SHP77 treated with DMSO at 0.1 percent for 48 hours (cell line): ENCODE results near the gene GRM4.

Experiments
- DNase-seq: peaks from one replicate; lab custom pipeline; 2025; lab: John Stamatoyannopoulos, UW

Gene GRM4

DNA sequence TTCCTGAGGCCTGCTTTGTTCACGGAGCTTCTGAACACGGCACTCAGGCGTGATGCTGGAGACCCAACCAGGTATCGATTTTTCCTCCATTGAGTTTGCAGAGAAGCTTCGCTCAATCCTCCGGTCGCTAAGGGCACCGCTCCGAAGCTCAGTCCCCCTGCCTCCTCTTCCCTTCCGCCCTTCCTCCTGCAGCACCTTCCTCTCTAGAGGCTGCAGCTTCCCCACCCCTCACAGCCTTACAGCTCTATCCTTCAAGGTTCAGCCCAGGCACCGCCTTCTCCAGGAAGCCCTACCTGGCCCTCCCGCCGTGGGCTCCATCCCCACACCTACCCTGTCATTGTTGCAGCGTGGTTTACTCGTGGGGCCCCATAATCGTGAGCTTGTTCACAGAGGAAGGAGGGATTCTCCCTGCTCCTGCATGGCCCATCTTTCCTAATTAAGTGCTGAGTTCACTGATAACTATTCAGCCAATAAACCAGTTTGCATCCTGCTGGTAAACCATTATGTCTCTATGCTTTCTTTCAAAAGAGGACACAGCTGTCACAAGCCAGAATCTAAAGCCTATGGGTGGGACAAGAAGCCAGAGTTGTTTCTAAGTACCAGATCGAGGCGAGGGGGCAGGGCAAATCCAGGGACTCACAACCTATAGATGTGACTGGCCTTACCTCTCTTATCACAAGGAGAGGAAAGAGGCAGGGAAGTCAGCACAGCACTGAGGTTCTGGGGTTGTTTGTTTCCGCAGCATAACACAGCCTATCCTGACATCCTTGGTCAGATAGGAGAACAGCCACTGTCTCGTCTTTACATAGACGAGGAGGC is 152.0 kb downstream of the GRM4 start:
- no peak for DNase-seq

DNA sequence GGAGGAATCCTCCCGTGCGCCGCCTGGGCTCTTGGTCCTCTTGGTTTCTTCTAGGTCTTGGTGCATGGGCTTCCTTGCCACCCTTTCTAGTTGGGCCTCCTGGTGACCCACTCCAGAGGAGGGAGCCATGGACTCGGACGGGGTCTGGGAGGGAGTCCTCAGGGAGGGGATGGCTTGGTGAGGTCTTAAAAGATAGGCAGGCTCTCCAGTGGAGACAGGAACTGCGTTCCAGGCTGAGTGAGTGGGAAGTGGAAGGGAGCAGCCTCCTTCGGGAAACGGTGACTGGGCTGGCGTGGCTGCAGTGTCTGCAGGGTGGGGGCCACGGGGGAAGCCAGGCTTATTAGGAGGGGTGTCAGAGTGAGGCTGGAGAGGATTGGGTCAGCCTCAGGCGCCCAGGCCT is 152.8 kb downstream of the GRM4 start:
- DNase-seq: no peak

DNA sequence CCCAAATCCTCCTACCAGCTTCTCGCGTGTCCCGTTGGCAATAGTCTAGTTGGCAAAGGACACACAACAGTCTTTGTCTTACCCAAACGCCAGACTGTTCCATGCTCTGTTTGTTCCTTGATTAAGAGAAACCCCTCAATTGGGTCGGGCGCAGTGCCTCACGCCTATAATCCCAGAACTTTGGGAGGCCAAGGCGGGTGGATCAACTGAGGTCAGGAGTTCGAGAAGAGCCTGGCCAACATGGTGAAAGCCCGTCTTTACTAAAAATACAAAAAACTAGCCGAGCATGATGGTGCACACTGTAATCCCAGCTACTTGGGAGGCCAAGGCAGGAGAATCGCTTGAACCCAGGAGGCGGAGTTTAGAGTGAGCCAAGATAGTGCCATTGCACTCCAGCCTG is 153.7 kb downstream of the GRM4 start:
- no peak for DNase-seq

DNA sequence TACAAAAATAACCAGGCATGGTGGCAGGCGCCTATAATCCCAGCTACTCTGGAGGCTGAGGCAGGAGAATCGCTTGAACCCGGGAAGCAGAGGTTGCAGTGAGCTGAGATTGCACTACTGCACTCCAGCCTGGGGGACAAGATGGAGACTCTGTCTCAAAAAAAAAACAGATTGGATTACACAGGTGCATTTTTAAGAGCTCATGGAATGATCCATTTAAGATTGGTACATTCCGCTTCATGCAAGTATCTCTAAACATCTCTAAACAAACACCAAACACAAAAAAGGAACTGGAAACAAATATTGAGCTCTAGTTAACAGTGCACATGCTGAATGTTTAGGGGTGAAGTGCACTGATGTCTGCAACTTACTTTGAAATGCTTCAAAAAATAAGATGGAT is 154.3 kb downstream of the GRM4 start:
- no peak for DNase-seq

DNA sequence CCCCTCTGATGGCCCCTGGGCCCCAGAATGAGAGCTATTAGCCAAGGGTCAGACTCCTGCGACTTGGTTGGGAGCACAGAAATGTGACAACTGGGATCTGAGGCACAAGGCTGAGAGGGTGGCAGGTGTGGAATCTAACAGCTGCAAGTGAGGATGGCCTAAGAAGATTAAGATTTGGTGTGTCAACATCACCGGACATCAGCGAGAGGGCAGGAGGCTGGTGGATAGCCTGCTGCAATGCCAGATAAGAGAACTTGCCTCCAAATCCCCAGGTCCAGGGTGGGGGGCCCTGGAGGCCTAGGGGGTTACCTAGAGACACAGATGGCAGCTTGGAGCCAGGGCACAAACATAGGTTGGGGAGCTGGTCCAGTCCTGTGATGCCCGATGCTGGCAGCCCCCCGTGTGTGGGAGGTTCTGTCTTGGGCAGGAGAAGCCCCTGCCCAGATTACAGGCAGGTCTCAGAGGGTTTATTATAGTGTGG is 155.8 kb downstream of the GRM4 start:
- DNase-seq: no peak

DNA sequence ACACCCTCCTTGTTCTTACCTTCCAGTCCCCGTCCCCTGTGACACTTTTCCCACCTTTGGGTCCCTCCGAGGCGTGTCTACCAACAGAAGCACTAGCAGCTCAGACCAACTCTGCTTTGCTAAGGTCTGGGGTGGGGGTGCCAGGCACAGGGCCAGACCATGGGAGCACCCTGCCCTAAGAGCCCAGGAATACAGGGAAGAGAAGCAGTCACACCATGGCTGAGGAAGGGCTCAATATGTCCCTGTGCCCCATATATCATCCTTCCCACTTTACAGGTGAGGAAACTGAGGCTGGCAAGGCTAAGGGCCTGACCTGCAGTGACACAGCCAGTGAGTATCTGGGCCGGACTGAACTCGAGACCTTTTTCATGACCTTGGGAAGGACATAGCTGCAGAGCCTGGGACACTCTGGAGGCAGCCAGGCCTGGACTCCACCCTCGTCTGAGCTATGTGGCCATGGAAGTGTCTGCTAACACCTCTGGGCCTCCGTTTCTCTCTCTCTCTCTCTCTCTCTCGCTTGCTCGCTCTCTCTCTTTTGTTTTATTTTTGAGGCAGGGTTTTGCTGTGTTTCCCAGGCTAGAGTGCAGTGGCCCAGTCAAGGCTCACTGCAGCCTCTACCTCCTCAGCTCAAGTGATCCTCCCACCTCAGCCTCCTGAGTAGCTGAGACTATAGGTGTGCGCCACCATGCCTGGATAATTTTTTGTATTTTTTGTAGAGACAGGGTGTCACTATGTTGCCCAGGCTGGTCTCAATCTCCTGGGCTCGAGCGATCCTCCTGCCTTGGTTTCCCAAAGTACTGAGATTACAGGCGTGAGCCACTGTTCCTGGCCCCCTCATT is 156.7 kb downstream of the GRM4 start:
- DNase-seq: no peak

DNA sequence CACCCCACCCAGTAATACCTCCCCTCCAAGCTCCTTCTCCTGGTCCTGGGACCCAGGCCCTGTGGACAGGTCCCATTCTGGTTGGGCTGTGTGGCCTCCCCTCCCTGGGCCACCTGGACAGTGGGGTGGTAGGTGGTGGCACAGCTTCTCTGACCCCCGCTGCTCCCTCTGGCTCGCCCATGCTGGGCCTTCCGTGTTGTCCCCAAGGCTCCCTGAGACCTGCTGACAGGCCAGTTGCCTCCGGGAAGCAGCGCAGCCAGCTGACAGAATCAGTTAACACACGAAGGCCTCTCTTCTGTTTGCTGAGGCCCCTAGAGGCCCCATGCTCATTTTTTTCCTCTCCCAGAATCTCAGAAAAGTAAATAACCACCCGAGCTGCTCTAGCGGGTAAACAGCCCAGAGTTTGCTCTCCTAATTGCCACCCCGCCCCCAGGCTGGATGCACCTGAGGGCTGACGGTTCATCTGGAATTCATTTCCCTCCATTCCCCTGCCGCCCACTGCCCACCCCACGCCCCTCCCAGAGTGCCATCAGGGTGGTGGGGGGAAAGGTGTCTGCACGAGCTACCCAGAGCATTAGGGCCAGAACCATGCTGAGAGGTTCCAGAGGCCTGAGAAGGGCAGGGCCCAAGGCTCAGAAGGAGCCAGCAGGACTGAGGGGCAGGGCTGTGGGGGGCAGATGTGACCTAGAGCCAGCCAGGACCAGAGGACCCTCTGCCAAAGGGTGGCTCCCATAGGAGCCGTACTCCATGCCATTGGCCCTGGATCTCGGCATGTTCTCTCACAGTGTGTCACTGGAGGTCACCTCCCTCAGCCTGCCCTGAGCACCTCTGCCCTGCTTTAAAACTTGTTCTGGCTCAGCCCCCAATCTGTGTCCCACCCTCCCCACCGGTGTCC is 157.5 kb downstream of the GRM4 start:
- DNase-seq: peak; percentile 87

DNA sequence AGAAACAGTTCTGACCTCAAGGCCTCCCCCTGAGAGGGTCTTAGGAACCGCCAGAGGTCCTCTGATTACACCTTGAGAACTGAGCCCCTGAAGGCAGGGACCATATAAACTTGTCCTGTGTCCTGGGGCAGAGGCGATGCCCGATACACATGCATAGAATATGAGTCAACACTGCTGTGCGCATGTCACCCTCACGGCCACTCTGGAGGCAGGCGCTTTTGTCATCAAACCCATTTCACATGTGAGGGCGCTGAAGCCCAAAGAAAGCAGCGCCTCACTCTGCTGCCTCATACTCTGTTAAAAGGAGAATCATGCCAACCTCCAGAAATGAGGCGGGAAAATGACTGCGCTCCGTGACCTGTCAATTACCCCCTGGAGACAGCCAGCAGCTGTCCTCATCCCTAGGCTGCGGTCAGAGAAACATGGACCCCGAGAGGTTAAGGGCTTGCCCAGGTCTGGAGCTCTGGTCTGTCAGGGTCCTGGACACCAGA is 158.3 kb downstream of the GRM4 start:
- peak; percentile 32 for DNase-seq

DNA sequence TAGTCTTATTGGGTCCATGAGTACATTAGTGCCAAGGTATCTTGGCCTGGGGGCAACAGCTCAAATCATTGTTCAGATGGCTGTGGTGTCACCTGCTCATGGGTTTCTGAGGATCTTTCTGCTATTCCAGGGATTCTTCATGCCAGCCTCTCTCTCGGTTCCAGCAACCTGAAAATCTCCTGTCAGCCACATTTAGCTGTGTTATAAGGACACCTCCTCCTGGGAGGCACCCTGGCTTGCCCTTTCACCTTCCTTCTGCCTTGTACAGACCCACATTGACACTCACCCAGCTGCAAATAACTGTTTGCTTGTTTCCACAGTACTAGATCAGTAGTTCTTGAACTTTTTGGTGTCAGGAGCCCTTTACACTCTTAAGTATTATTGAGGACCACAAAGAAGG is 159.9 kb downstream of the GRM4 start:
- DNase-seq: no peak

DNA sequence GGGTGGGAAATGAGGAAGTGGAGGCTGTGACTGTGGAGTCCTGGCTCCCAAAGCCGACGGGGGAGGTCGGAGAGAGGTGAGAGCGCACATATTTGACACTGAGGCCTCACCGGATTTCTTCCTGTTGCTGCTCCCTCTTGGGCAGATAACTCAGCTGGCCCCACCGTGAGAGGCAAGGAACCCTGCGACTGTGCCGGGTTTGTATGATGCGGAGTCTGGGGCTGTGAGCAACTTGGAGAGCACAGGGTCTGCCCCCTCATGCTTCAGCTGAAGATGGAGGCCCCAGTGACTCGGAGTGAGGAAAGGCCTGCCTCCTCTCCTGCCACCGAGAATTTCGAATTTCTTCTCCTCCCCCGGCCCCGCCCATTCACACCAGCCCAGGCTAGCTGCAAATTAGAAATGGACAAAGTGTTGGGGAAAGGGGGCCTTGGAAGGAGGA is 160.6 kb downstream of the GRM4 start:
- DNase-seq: no peak

DNA sequence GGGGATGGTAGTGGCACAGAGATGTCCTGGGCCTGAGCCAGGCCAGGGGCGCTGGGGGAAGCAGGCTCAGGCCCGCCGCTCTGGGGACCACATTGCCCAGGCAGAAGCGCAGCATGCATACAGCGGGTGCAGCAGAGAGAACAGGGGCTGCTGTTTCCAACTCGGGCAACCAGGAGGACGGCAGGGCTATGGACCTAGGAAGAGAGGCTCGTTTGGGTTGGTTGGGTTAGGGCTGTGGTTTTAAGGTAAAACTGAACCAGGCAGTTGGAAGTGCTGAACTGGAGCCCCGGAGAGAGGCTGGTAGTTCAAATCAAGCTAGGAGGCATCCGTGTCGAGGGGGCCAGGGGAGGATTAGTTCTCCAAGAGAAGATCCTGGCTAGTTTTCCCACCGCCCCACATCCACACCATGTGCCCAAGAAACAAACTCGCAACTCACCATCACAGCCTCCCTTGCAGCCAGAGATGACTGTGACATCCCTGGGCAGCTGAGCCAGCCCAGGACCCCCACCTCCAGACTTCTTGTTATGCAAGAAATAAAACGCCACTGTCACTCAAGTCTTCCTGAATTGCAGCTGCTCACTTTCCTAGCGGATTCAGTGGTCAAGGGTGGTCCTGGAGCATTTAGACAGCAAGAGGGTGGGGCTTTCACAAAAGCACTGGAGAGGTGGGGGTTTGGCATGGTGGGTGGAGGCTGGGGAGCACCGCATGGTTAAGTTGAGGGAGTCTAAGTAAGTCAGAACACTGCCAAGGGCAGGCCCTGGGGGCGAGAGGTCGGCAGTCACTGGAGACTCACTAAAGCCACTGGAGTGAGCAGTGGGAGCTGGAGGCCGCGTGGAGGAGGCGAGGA is 161.2 kb downstream of the GRM4 start:
- DNase-seq: no peak

DNA sequence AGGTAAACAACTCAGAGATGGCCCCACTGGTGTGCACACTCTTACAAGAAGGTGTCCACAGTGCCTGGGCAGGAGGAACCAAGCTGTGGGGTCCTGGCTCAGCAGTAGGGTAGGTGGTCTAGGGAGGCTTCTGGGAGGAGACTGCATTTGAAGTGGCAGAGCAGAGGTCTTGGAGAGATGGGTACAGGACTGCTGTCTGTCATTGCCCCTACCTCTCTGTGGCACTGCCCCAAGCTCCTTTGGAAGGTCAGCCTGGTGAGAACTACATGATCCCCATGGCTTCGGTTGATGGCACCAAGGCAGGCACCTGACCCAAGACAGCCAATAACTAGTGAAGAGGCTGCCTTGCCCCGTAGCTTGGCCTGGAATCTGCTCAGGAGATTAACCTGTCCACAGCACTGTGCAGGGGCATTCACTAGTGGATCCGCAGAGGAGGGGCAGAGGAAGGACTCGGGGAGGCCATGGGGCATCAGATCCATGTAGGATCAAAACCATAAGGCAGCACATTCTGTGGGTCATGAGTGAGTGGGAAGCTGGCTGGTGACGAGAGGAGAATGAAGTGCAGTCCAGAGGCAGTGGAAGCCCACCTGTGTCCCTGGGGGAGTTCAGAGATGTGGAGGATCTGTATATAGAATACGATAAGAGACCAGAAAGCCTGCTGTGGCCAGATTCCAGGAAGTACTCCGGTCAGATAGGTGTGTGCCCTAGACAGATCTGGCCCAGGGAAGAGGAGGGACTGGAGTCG is 162.0 kb downstream of the GRM4 start:
- DNase-seq: no peak

DNA sequence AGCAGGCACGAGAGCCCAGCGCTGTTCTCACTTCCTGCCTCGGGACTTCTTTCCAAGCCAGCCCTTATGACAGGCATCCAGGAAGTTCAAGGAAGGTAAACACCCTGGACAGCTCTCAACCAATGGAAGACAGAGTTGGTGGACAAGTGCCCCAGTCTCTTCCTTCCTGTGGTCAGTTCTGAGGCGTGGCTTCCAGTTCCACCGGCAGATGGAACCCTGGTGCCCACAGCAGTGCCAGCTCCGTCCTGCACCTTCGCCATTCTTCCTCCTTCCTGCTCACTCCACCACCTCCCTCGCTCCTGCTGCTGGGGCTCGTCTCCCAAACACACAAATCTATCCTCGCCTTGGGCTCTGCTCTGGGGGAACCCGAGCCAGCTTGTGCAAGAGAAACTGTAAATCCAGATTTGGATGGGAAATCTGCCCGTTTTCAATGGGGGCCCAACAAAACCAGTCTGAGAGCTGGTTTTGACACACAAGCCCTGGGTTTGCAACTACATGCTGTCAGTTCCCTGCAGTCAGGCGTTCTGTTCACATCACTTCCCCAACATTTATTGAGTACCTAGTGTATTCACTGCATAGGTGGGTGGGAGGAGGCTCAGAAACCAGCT is 162.7 kb downstream of the GRM4 start:
- peak; percentile 57 for DNase-seq

DNA sequence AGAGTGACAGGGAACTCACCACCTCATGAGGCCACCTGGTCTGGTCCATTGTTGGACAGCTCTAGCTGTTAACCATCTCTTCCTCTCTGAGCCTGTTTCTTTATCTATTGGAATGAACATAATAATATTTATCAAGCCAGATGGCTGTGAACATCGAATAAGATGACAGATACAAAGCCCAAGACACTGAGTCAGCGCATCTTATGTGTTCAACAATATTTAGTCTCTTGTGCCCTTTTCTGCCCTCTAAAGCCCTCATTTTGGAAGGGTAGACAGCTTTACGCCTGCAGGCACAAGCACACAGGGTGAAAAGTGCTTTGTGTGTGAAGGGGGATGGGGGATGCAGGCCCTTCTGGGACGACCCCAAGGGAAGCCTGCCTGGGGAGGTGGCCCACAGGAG is 164.0 kb downstream of the GRM4 start:
- no peak for DNase-seq

DNA sequence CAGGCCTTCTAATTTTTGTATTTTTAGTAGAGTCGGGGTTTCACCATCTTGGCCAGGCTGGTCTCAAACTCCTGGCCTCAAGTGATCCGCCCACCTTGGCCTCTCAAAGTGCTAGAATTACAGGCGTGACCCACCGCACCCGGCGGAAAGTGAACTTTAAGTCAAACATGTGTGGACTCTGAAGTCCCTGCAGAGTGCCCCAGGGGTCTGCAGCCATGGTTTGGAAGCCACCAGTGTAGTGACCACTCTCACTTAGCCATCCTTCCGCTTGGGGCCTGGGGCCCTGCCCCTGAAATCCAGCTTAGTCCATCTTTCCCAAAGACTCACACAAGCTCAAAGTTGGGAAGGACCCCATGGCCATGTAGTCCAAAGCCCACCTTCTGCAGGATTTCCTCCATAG is 164.5 kb downstream of the GRM4 start:
- DNase-seq: no peak

DNA sequence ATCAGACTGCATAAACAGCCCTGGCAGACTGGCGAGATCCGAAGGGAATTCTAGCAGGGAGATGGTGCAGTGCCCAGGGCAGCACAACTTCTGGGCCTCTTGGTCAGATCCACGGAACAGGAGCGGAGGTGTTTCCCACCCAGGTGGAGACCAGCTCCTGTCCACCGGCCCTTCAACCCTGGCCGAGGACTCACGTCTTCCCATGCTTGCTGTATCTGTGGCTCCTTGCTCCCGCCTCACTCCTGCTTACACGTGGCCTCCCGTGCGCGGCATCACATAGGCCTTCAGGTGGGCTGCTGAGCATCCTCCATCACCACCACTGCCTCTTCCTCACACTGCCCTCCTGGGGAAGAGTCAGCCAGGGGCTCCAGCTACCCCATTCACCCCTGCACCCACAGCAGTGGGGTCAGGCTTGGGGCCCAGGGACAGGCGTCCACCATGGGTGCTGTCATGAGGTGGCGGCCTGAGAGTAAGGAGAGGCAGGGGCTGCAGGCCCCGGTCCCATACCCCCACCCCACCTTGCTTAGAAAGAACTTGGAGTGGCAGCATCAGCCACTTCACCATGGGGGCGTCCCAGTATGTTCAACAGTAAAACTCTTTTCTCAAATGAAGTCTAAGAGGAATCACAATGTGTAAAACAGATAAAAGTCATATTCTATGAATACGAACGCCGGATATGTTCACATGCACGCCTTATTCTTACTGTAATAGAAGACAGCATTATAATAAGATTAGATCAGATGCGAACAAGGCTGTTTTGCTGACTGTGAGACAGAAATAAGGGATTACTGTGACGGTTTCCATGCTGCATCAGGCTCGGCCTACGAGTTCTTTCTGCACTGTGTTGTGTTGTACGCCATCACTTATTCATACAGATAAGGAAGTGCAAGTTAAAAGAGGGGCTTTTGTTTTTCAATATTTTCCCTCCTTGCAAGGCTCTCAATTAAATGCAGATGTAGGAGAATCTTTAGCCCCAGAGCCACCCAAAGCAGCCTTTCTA is 165.4 kb downstream of the GRM4 start:
- no peak for DNase-seq

DNA sequence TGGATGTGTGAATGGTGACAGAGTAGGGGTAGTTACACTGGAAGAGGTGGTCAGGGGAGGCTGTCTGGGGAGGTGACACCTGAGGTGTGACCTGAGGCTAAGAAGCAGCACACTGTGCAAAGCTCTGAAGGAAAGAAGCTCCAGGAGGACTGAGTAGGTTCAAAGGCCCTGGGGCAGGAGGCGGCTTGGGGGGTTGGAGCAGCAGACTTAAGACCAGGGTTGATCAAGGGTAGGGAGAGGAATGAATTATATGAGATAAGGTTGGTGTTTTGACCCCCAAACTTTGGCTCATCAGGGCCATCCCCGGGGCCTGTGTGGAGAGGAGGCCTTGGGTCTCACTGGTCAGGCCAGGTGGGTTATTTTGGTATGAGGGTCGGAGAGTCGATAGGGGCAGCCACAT is 166.1 kb downstream of the GRM4 start:
- DNase-seq: no peak

DNA sequence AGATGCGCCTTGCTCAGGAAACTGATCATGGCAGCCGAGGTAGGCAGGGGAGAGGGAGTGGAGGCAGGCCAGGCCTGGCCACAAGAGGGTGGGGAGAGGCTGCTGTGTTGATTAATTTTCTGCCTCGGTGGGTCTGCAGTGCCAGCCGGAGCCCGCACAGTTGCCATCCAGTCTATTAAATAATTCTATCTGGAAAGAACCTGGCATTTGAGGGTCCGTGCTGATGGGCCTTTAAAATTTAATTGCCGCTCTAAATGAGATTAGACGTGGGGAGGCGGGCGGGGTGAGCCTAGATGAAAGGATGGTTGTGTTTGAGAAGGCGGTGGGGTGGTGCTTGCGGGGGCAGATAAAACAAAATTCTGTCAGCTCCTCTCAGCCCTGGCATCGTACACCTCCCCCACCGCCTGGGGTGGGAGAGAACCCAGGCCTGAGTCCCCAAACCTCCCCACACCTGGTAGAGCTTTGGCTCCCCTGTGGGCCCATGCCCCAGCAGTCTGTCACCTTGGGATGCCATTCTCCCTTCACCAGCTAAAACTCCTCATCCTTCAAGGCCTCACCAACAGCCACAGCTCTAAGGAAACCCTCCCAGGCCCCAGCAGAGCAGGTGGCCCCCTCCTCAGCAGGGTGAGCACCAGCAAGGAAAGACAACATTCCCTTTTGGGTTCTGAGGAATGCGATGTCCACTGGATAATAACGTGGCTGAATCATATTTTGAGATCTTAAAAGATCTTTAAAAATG is 167.3 kb downstream of the GRM4 start:
- DNase-seq: no peak
